GM18867 (cell line): Measurements from ENCODE around the gene DOP1A.

Source experiments
- ATAC-seq: cut with Tn5 transposase; IDR thresholded peaks from one replicate; pipeline ENCODE4 v1.9.1; 2021; ENCODE audit warnings: mild to moderate bottlenecking, moderate library complexity; ENCODE audit not compliant: unreplicated experiment

Gene DOP1A

GRCh38 chr6:83198486-83199172, 131.2 kb downstream of the DOP1A start:
- ATAC-seq, result no peak

- peak; percentile 50 for ATAC-seq
Measured at GRCh38 chr6:83199173-83199862, 131.8 kb downstream of the DOP1A start.

GRCh38 chr6:83199863-83200225, 132.4 kb downstream of the DOP1A start:
- no peak for ATAC-seq

- no peak for ATAC-seq
Measured at GRCh38 chr6:83202031-83202430, 134.6 kb downstream of the DOP1A start.

- ATAC-seq, result peak; percentile 100
Measured at GRCh38 chr6:83215131-83216047, 147.9 kb downstream of the DOP1A start.

GRCh38 chr6:83216806-83217205, 149.3 kb downstream of the DOP1A start:
- no peak for ATAC-seq
